ENCODE results near the gene DYNC2I2. TPM values are rescaled to one million over a fixed set of nuclear protein-coding genes. Genes with fewer than 3 reads are reported as not detected.
"Not testable (repeated sequence)": the region's sequence is repeated elsewhere in the genome, so short reads cannot be mapped to it uniquely, and the experiment has no call there.

DYNC2I2 gene
- total RNA-seq, 1 experiment from 2014 or later = 53.2 TPM

DNA sequence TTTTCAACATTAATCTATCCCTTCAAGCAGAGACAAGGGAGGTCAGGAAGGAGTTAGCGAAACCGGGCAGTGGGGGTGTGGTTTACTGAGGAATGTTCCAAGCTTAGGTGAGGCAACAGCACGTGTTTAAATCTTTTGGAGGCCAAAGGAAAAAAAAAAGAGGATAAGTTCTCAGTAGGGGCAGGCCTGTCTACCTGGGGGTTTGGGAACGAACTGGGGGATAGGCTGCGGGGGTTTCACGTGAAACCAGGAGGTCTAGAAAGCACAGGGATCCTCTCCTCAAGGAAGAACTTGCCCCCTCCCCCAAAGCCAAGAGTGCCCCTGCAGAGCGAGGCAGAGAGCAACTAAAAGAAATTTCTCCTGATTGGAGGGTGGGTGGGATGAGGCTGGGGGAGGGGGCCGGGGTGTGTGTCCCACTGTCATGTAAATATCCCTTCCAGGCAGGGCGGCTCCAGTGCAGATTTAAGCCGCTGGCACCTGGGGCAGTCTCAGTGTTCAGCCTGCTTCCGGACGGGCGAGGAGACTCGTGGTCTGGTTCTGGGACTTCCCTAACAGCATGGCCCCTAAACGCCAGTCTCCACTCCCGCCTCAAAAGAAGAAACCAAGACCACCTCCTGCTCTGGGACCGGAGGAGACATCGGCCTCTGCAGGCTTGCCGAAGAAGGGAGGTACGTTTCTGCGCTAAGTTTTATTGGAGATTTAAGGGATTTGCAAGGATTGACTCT lies 26.9 kb upstream of the DYNC2I2 start:
- peak; percentile 47 for DNase-seq
- peaks cover 35% of the 10 kb centered on the region for H3K4me1 Mint-ChIP-seq (ENCODE audit: low read depth, unreplicated experiment)
- CTCF ChIA-PET = interaction anchor here (0.6 to 1.6 kb wide), 4 partner anchors 41 to 135 kb away, joined by 4 to 7 read pairs (median 5); partner anchors contain the start of gene ENDOG
- no peaks in the 10 kb centered on the region for H3K27me3 Mint-ChIP-seq (ENCODE audit: unreplicated experiment)
- TF ChIP-seq, protein P1, sequence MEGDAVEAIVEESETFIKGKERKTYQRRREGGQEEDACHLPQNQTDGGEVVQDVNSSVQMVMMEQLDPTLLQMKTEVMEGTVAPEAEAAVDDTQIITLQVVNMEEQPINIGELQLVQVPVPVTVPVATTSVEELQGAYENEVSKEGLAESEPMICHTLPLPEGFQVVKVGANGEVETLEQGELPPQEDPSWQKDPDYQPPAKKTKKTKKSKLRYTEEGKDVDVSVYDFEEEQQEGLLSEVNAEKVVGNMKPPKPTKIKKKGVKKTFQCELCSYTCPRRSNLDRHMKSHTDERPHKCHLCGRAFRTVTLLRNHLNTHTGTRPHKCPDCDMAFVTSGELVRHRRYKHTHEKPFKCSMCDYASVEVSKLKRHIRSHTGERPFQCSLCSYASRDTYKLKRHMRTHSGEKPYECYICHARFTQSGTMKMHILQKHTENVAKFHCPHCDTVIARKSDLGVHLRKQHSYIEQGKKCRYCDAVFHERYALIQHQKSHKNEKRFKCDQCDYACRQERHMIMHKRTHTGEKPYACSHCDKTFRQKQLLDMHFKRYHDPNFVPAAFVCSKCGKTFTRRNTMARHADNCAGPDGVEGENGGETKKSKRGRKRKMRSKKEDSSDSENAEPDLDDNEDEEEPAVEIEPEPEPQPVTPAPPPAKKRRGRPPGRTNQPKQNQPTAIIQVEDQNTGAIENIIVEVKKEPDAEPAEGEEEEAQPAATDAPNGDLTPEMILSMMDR (IDR thresholded peaks at IDR 0.05; ENCODE audit: unreplicated experiment) = no peak
- peaks cover 33% of the 10 kb centered on the region for H3K36me3 Mint-ChIP-seq (ENCODE audit: insufficient read depth, unreplicated experiment)
- H3K9me3 Mint-ChIP-seq (ENCODE audit: low read depth, unreplicated experiment) = no peaks in the 10 kb centered on the region
- H3K4me3 Mint-ChIP-seq (ENCODE audit: low read depth, unreplicated experiment) = peak overlapping the region; percentile 96
- peak overlapping the region; percentile 93 for H3K27ac Mint-ChIP-seq (ENCODE audit: unreplicated experiment)
- intact Hi-C loops (cut with micrococcal nuclease; ENCODE audit: unreplicated experiment) = no loop called here
- no TSS peak for BruUV-seq (replicated peaks)

DNA sequence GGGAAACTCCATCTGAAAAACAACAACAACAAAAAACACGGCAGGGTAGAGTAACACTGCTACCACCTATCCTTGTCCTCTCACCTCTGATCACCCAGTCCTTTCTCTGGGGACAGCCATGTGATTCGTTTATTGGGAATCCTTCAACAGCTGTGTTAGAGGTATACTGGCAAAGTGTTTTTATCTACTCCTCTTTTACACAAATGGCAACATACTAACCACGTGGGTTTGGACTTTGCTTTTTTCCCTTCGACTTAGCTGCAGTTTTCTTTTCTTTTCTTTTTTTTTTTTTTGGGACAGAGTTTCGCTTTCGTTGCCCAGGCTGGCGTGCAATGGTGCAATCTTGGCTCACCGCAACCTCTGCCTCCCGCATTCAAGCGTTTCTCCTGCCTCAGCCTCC lies 21.1 kb upstream of the DYNC2I2 start:
- no peaks in the 10 kb centered on the region for H3K27me3 Mint-ChIP-seq (ENCODE audit: unreplicated experiment)
- intact Hi-C loops (cut with micrococcal nuclease; ENCODE audit: unreplicated experiment) = no loop called here
- CTCF ChIA-PET = no interaction called here

DNA sequence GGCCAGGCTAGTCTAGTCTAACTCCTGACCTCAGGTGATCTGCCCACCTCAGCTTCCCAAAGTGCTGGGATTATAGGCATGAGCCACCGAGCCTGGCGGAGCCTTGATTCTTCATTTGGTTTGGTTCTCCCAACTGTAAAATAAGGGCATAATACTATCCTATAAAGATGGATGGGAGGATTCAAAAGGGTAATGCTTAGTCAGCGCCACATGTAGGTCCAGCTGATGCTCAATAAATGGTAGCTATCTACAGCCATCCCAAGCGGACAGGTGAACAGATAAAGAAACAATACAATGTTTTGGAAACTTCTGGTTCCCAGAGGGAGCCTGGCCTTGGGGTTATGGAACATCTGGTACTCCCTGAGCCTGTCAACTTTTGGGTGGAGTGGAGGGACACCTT lies 18.7 kb upstream of the DYNC2I2 start:
- Mint-ChIP-seq H3K27me3 (ENCODE audit: unreplicated experiment) (no peaks in the 10 kb centered on the region), H3K27ac (ENCODE audit: unreplicated experiment) (no peak overlapping the region), H3K36me3 (ENCODE audit: insufficient read depth, unreplicated experiment) (no peaks in the 10 kb centered on the region), H3K4me1 (ENCODE audit: low read depth, unreplicated experiment) (no peaks in the 10 kb centered on the region), H3K4me3 (ENCODE audit: low read depth, unreplicated experiment) (no peak overlapping the region), H3K9me3 (ENCODE audit: low read depth, unreplicated experiment) (no peaks in the 10 kb centered on the region)
- intact Hi-C loops (cut with micrococcal nuclease; ENCODE audit: unreplicated experiment) = no loop called here
- TF ChIP-seq, protein P1 (IDR thresholded peaks at IDR 0.05; ENCODE audit: unreplicated experiment) = no peak
- no peak for DNase-seq
- no TSS peak for BruUV-seq (replicated peaks)
- CTCF ChIA-PET = no interaction called here

More for the DNA sequence above, 21.1 kb upstream of the DYNC2I2 start:
- DNase-seq = no peak
- BruUV-seq (replicated peaks) = no TSS peak
- Mint-ChIP-seq H3K4me3 (ENCODE audit: low read depth, unreplicated experiment) (no peak overlapping the region), H3K36me3 (ENCODE audit: insufficient read depth, unreplicated experiment) (peaks cover 5% of the 10 kb centered on the region), H3K9me3 (ENCODE audit: low read depth, unreplicated experiment) (no peaks in the 10 kb centered on the region), H3K4me1 (ENCODE audit: low read depth, unreplicated experiment) (peaks cover under 1% of the 10 kb centered on the region), H3K27ac (ENCODE audit: unreplicated experiment) (no peak overlapping the region)
- TF ChIP-seq, protein P1 (IDR thresholded peaks at IDR 0.05; ENCODE audit: unreplicated experiment) = no peak

DNA sequence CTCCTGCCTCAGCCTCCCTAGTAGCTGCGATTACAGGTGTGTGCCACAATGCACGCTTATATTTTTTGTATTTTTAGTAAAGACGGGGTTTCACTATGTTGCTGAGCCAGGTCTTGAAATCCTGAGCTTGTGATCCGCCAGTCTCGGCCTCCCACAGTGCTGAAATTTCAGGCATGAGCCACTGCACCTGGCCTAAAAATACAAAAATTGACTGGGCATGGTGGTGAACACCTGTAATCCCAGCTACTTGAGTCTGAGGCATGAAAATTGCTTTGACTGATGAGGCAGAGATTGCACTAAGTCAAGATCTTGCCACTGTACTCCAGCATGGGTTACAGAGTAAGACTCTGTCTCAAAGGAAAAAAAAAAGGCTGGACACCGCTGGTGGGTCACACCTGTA lies 13.1 kb upstream of the DYNC2I2 start:
- DNase-seq = no peak
- intact Hi-C loops (cut with micrococcal nuclease; ENCODE audit: unreplicated experiment) = no loop called here
- CTCF ChIA-PET = interaction anchor here (0.6 kb wide), 1 partner anchor 249 kb away, joined by 3 read pairs; the partner anchor contains the start of gene CERCAM
- TF ChIP-seq, protein P1 (IDR thresholded peaks at IDR 0.05; ENCODE audit: unreplicated experiment) = no peak
- no peak overlapping the region for H3K4me3 Mint-ChIP-seq (ENCODE audit: low read depth, unreplicated experiment)
- BruUV-seq (replicated peaks) = no TSS peak
- H3K27me3 Mint-ChIP-seq (ENCODE audit: unreplicated experiment) = no peaks in the 10 kb centered on the region
- no peaks in the 10 kb centered on the region for H3K36me3 Mint-ChIP-seq (ENCODE audit: insufficient read depth, unreplicated experiment)
- no peaks in the 10 kb centered on the region for H3K9me3 Mint-ChIP-seq (ENCODE audit: low read depth, unreplicated experiment)
- no peak overlapping the region for H3K27ac Mint-ChIP-seq (ENCODE audit: unreplicated experiment)
- no peaks in the 10 kb centered on the region for H3K4me1 Mint-ChIP-seq (ENCODE audit: low read depth, unreplicated experiment)

DNA sequence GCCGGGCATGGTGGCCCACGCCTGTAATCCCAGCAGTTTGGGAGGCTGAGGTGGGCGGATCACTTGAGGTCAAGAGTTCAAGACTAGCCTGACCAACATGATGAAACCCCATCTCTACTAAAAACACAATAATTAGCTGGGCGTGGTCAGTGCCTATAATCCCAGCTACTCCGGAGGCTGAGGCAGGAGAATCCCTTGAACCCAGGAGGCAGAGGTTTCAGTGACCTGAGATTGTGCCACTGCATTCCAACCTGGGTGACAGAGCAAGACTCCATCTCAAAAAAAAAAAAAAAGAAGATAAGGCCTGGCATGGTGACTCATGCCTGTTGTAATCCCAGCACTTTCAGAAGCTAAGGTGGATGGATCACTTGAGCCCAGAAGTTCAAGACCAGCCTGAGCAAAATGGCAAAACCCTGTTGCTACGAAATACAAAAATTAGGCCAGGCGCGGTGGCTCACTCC lies 9.9 kb upstream of the DYNC2I2 start:
- H3K9me3 Mint-ChIP-seq (ENCODE audit: low read depth, unreplicated experiment); H3K4me3 Mint-ChIP-seq (ENCODE audit: low read depth, unreplicated experiment); H3K27me3 Mint-ChIP-seq (ENCODE audit: unreplicated experiment); H3K4me1 Mint-ChIP-seq (ENCODE audit: low read depth, unreplicated experiment); intact Hi-C loops (cut with micrococcal nuclease; ENCODE audit: unreplicated experiment); H3K27ac Mint-ChIP-seq (ENCODE audit: unreplicated experiment); CTCF ChIA-PET; BruUV-seq (replicated peaks): not testable (repeated sequence)
- DNase-seq = peak; percentile 19
- H3K36me3 Mint-ChIP-seq (ENCODE audit: insufficient read depth, unreplicated experiment) = peaks cover 16% of the 10 kb centered on the region
